Type B pancreatic cell (in vitro differentiated cells): Measurements from ENCODE around the gene KRTAP5-9. TPM values are rescaled to one million over a fixed set of nuclear protein-coding genes. Genes with fewer than 3 reads are reported as not detected.
"Not testable (repeated sequence)": the region's sequence is repeated elsewhere in the genome, so short reads cannot be mapped to it uniquely, and the experiment has no call there.

Source experiments
- DNase-seq: peaks from one replicate; pipeline ENCODE4 v3.0.0; 2021; ENCODE audit warnings: mixed read lengths; ENCODE audit not compliant: unreplicated experiment; ENCODE audit errors: extremely low spot score
- H3K27ac Mint-ChIP-seq: 2 replicates; pipeline ENCODE4 v1.8.0; 2021; ENCODE audit warnings: mild to moderate bottlenecking, mixed read lengths
- H3K27me3 Mint-ChIP-seq: 2 replicates; pipeline ENCODE4 v1.8.0; 2021; ENCODE audit warnings: mixed read lengths
- H3K36me3 Mint-ChIP-seq: 2 replicates; pipeline ENCODE4 v1.8.0; 2021; ENCODE audit warnings: mixed read lengths
- H3K4me1 Mint-ChIP-seq: one replicate; pipeline ENCODE4 v1.8.0; 2021; ENCODE audit warnings: mixed read lengths; ENCODE audit not compliant: unreplicated experiment
- H3K4me3 Mint-ChIP-seq: 2 replicates; pipeline ENCODE4 v1.8.0; 2021; ENCODE audit warnings: mild to moderate bottlenecking, mixed read lengths
- H3K9me3 Mint-ChIP-seq: 2 replicates; pipeline ENCODE4 v1.8.0; 2021; ENCODE audit warnings: mixed read lengths
- CTCF ChIP-seq: fragments of 200-600 bp; sonication (generic); conservative IDR thresholded peaks from 2 replicates; pipeline ENCODE4 v1.5.0; 2021; ENCODE audit warnings: antibody characterized with exemption, mild to moderate bottlenecking
- total RNA-seq: library from RNA; stranded (reverse); gene quantifications from 2 replicates; pipeline ENCODE4 v1.2.1, GENCODE V29; 2021; ENCODE audit warnings: low replicate concordance

KRTAP5-9 gene
- total RNA-seq, 1 donor from 2014 or later = 0.43 TPM

- Mint-ChIP-seq H3K27me3 (peaks cover 16% of the 10 kb centered on the region), H3K4me1 (peaks cover 35% of the 10 kb centered on the region), H3K27ac (no peak overlapping the region), H3K36me3 (no peaks in the 10 kb centered on the region), H3K9me3 (no peaks in the 10 kb centered on the region), H3K4me3 (no peak overlapping the region)
- no peak for TF ChIP-seq CTCF
- no peak for DNase-seq
Observed at GRCh38 chr11:71568704-71569349, 20.6 kb downstream of the KRTAP5-9 start.

GRCh38 chr11:71571101-71571850, 23.1 kb downstream of the KRTAP5-9 start:
- H3K9me3 Mint-ChIP-seq, H3K36me3 Mint-ChIP-seq, DNase-seq, H3K4me3 Mint-ChIP-seq, H3K27ac Mint-ChIP-seq: not testable (repeated sequence)
- H3K4me1 Mint-ChIP-seq = peaks cover 23% of the 10 kb centered on the region
- H3K27me3 Mint-ChIP-seq = peaks cover 12% of the 10 kb centered on the region

- no peak for TF ChIP-seq CTCF
- Mint-ChIP-seq H3K27me3 (peaks cover 4% of the 10 kb centered on the region), H3K4me1 (peaks cover 8% of the 10 kb centered on the region), H3K4me3 (no peak overlapping the region), H3K27ac (no peak overlapping the region), H3K36me3 (no peaks in the 10 kb centered on the region), H3K9me3 (no peaks in the 10 kb centered on the region)
- DNase-seq = no peak
Observed at GRCh38 chr11:71572811-71573210, 24.6 kb downstream of the KRTAP5-9 start.

GRCh38 chr11:71574418-71574817, 26.2 kb downstream of the KRTAP5-9 start:
- no peaks in the 10 kb centered on the region for H3K9me3 Mint-ChIP-seq
- no peaks in the 10 kb centered on the region for H3K36me3 Mint-ChIP-seq
- H3K4me1 Mint-ChIP-seq = peaks cover 4% of the 10 kb centered on the region
- TF ChIP-seq CTCF = no peak
- DNase-seq = no peak
- H3K4me3 Mint-ChIP-seq = no peak overlapping the region
- H3K27me3 Mint-ChIP-seq = peaks cover 4% of the 10 kb centered on the region
- no peak overlapping the region for H3K27ac Mint-ChIP-seq

GRCh38 chr11:71575723-71576424, 27.7 kb downstream of the KRTAP5-9 start:
- Mint-ChIP-seq H3K4me3 (no peak overlapping the region), H3K27ac (no peak overlapping the region)
- TF ChIP-seq CTCF = no peak

GRCh38 chr11:71576688-71577465, 28.7 kb downstream of the KRTAP5-9 start:
- H3K4me1 Mint-ChIP-seq = peaks cover 12% of the 10 kb centered on the region
- H3K27ac Mint-ChIP-seq, H3K27me3 Mint-ChIP-seq, H3K36me3 Mint-ChIP-seq, DNase-seq, H3K4me3 Mint-ChIP-seq, H3K9me3 Mint-ChIP-seq: not testable (repeated sequence)

More at GRCh38 chr11:71575723-71576424, 27.7 kb downstream of the KRTAP5-9 start:
- Mint-ChIP-seq H3K4me1 (peaks cover 9% of the 10 kb centered on the region), H3K27me3 (peaks cover 3% of the 10 kb centered on the region), H3K36me3 (no peaks in the 10 kb centered on the region), H3K9me3 (no peaks in the 10 kb centered on the region)
- no peak for DNase-seq
